Keratinocyte (primary cell): ENCODE measurements around the gene FXYD6. TPM values are rescaled to one million over a fixed set of nuclear protein-coding genes. Genes with fewer than 3 reads are reported as not detected.

ENCODE experiments used
- DNase-seq: peaks from one replicate; pipeline ENCODE4 v3.0.0-alpha.2; 2011; ENCODE audit warnings: low read depth, missing footprints, low spot score
- FAIRE-seq: peaks from 2 replicates; lab custom pipeline; 2011; peaks lifted over from hg19 to GRCh38; lab: Jason Lieb, UNC
- H2AFZ ChIP-seq: 2 replicates; pipeline ENCODE4 v1.6.0; 2012; ENCODE audit warnings: low read length, control low read depth, inconsistent platforms; ENCODE audit not compliant: control insufficient read depth
- H3K27ac ChIP-seq: 2 replicates; pipeline ENCODE4 v1.5.1; 2011; ENCODE audit warnings: low read length; ENCODE audit not compliant: control insufficient read depth, insufficient read depth
- H3K27me3 ChIP-seq: 3 replicates; pipeline ENCODE4 v1.6.0; 2011; ENCODE audit warnings: low read length; ENCODE audit not compliant: control insufficient read depth, insufficient read depth; ENCODE audit errors: extremely low read depth
- H3K36me3 ChIP-seq, 2 experiments: 2 replicates in 1 of 2; 3 replicates in 1 of 2; pipeline ENCODE4 v1.5.1; 2011; ENCODE audit warnings: low read length in 2 of 2, mild to moderate bottlenecking in 1 of 2; ENCODE audit not compliant: control insufficient read depth in 2 of 2, insufficient read depth in 2 of 2; ENCODE audit errors: extremely low read depth in 1 of 2
- H3K4me1 ChIP-seq: 3 replicates; pipeline ENCODE4 v1.5.1; 2011; ENCODE audit warnings: low read length; ENCODE audit not compliant: control insufficient read depth, insufficient read depth; ENCODE audit errors: extremely low read depth
- H3K4me2 ChIP-seq: 3 replicates; pipeline ENCODE4 v1.6.0; 2011; ENCODE audit warnings: low read depth, low read length; ENCODE audit not compliant: control insufficient read depth, insufficient read depth; ENCODE audit errors: extremely low read depth
- H3K4me3 ChIP-seq, 3 experiments: fragments of 200-600 bp in 1 of 3; sonication (generic) in 1 of 3; 2 replicates in 2 of 3; 3 replicates in 1 of 3; pipeline ENCODE4 v1.5.1; 2011 to 2016; ENCODE audit warnings: low read length in 3 of 3, mild to moderate bottlenecking in 3 of 3, control low read depth in 2 of 3, inconsistent platforms in 1 of 3, low read depth in 1 of 3, mixed read lengths in 1 of 3, mixed run types in 1 of 3, moderate library complexity in 1 of 3; ENCODE audit not compliant: control insufficient read depth in 2 of 3, insufficient read depth in 2 of 3; ENCODE audit errors: extremely low read depth in 1 of 3
- H3K79me2 ChIP-seq: 2 replicates; pipeline ENCODE4 v1.6.0; 2012; ENCODE audit warnings: low read length; ENCODE audit not compliant: control insufficient read depth, insufficient read depth
- H3K9ac ChIP-seq: 3 replicates; pipeline ENCODE4 v1.6.0; 2011; ENCODE audit warnings: low read length; ENCODE audit not compliant: control insufficient read depth, insufficient read depth; ENCODE audit errors: extremely low read depth
- H3K9me1 ChIP-seq: 3 replicates; pipeline ENCODE4 v1.6.0; 2011; ENCODE audit warnings: low read length; ENCODE audit not compliant: control insufficient read depth, insufficient read depth; ENCODE audit errors: extremely low read depth
- H3K9me3 ChIP-seq: 2 replicates; pipeline ENCODE4 v1.5.1; 2012; ENCODE audit warnings: low read depth, low read length; ENCODE audit not compliant: control insufficient read depth
- H4K20me1 ChIP-seq: 3 replicates; pipeline ENCODE4 v1.6.0; 2011; ENCODE audit warnings: low read length; ENCODE audit not compliant: control insufficient read depth, insufficient read depth; ENCODE audit errors: extremely low read depth
- CTCF ChIP-seq, 3 experiments: IDR thresholded peaks in 1 of 3; conservative IDR thresholded peaks in 1 of 3; optimal IDR thresholded peaks in 1 of 3; 2 replicates in 2 of 3; 3 replicates in 1 of 3; pipeline versions ENCODE3 to v1.5.1; 2011; ENCODE audit warnings: low read length in 3 of 3, mild to moderate bottlenecking in 3 of 3, moderate library complexity in 2 of 3, control low read depth in 1 of 3, inconsistent platforms in 1 of 3; ENCODE audit not compliant: insufficient read depth in 2 of 3; ENCODE audit errors: extremely low read depth in 1 of 3
- EZH2 ChIP-seq: IDR thresholded peaks from one replicate; pipeline ENCODE4 v1.6.1; 2012; ENCODE audit warnings: inconsistent platforms, mild to moderate bottlenecking, low read length, moderate library complexity
- dilution Hi-C: fragments of 300-500 bp; cut with MboI; formaldehyde crosslinking; loops from one replicate; pipeline ENCODE4 v1.7.0; 2020; ENCODE audit warnings: low sequenced_read_pairs; ENCODE audit not compliant: extremely low pct_ligation_motif_present
- polyA plus RNA-seq, 5 experiments: library from polyadenylated mRNA; depleted of rRNA in 3 of 5; stranded (reverse) in 3 of 5; stranded (forward) in 1 of 5; unstranded in 1 of 5; fragments of >200 nt; gene quantifications; 1 replicate in 1 of 5; 2 replicates in 3 of 5; 3 replicates in 1 of 5; pipeline versions ENCODE4 v1.2.1 to v1.2.3, GENCODE V29; 2011 to 2012; ENCODE audit warnings: missing spikeins in 2 of 5, low read depth in 1 of 5, low replicate concordance in 1 of 5

Gene FXYD6
- polyA plus RNA-seq, 1 donor (not counting 4 experiments of a cell fraction or from before 2014, with no cell fraction given), result not detected

- no peak overlapping the region for H3K9ac ChIP-seq
- H3K4me3 ChIP-seq, result no peak overlapping the region
- H3K4me1 ChIP-seq, result no peaks in the 10 kb centered on the region
- H3K9me1 ChIP-seq, result no peaks in the 10 kb centered on the region
- DNase-seq (no peak), FAIRE-seq (no peak)
- H4K20me1 ChIP-seq, result no peaks in the 10 kb centered on the region
- H3K27ac ChIP-seq, result no peak overlapping the region
- H3K79me2 ChIP-seq, result no peaks in the 10 kb centered on the region
- TF ChIP-seq CTCF (optimal IDR thresholded peaks at IDR 0.05 in 1 of 3, IDR thresholded peaks at IDR 0.05 in 1 of 3, conservative IDR thresholded peaks at IDR 0.05 in 1 of 3; ENCODE audit: extremely low read depth in 1 of 3, insufficient read depth in 2 of 3, low read length in 3 of 3) (no peak), EZH2 (no peak)
- H3K36me3 ChIP-seq, result no peaks in the 10 kb centered on the region
- dilution Hi-C loops, result no loop called here
- H3K27me3 ChIP-seq, result peaks cover 6% of the 10 kb centered on the region
- no peaks in the 10 kb centered on the region for H3K9me3 ChIP-seq
- no peak overlapping the region for H3K4me2 ChIP-seq
- H2AFZ ChIP-seq, result no peak overlapping the region
Observed at GRCh38 chr11:117888139-117888566, 11.7 kb upstream of the FXYD6 start.

GRCh38 chr11:117887431-117888138 lies 11.1 kb upstream of the FXYD6 start:
- Histone ChIP-seq H2AFZ (no peak overlapping the region), H3K27ac (no peak overlapping the region), H4K20me1 (no peaks in the 10 kb centered on the region), H3K4me1 (no peaks in the 10 kb centered on the region), H3K4me2 (no peak overlapping the region), H3K4me3 (no peak overlapping the region), H3K79me2 (no peaks in the 10 kb centered on the region), H3K36me3 (no peaks in the 10 kb centered on the region), H3K9me1 (no peaks in the 10 kb centered on the region), H3K9ac (no peak overlapping the region), H3K9me3 (no peaks in the 10 kb centered on the region), H3K27me3 (peaks cover 12% of the 10 kb centered on the region)
- dilution Hi-C loops, result no loop called here
- no peak for FAIRE-seq
- no peak for TF ChIP-seq EZH2
- no peak for TF ChIP-seq CTCF (optimal IDR thresholded peaks at IDR 0.05 in 1 of 3, IDR thresholded peaks at IDR 0.05 in 1 of 3, conservative IDR thresholded peaks at IDR 0.05 in 1 of 3; ENCODE audit: extremely low read depth in 1 of 3, insufficient read depth in 2 of 3, low read length in 3 of 3)
- no peak for DNase-seq
